Hepatocyte (in vitro differentiated cells): ENCODE results near the gene ANGPTL8. TPM values are rescaled to one million over a fixed set of nuclear protein-coding genes. Genes with fewer than 3 reads are reported as not detected.

Source experiments
- DNase-seq: peaks from one replicate; pipeline ENCODE4 v3.0.0-alpha.2; 2016; ENCODE audit warnings: low spot score
- H2AFZ ChIP-seq: fragments of 200-600 bp; sonication (generic); 2 replicates; pipeline ENCODE4 v1.6.0; 2016; ENCODE audit warnings: antibody characterized with exemption, mild to moderate bottlenecking
- H3K27ac ChIP-seq: fragments of 200-600 bp; sonication (generic); 2 replicates; pipeline ENCODE4 v1.5.1; 2016; ENCODE audit warnings: mild to moderate bottlenecking
- H3K27me3 ChIP-seq: fragments of 200-600 bp; sonication (generic); 2 replicates; pipeline ENCODE4 v1.6.1; 2016
- H3K36me3 ChIP-seq: fragments of 200-600 bp; sonication (generic); replicated peaks from 2 replicates; pipeline ENCODE4 v1.5.1; 2016; ENCODE audit warnings: low read depth; ENCODE audit not compliant: insufficient read depth
- H3K4me1 ChIP-seq: fragments of 200-600 bp; sonication (generic); 2 replicates; pipeline ENCODE4 v1.5.1; 2016; ENCODE audit warnings: mild to moderate bottlenecking, moderate library complexity; ENCODE audit not compliant: insufficient read depth
- H3K4me2 ChIP-seq: fragments of 200-600 bp; sonication (generic); 2 replicates; pipeline ENCODE4 v1.6.0; 2016
- H3K4me3 ChIP-seq: fragments of 200-600 bp; sonication (generic); 2 replicates; pipeline ENCODE4 v1.5.1; 2016; ENCODE audit warnings: mild to moderate bottlenecking
- H3K79me2 ChIP-seq: fragments of 200-600 bp; sonication (generic); 2 replicates; pipeline ENCODE4 v1.6.0; 2017; ENCODE audit warnings: mild to moderate bottlenecking
- H3K9me2 ChIP-seq: fragments of 200-600 bp; sonication (generic); replicated peaks from 2 replicates; pipeline ENCODE4 v1.6.0; 2017; ENCODE audit warnings: mild to moderate bottlenecking; ENCODE audit not compliant: insufficient read depth
- H3K9me3 ChIP-seq: fragments of 200-600 bp; sonication (generic); 2 replicates; pipeline ENCODE4 v1.5.1; 2016; ENCODE audit warnings: low read depth, mild to moderate bottlenecking
- H4K20me1 ChIP-seq: fragments of 200-600 bp; sonication (generic); 2 replicates; pipeline ENCODE4 v1.6.0; 2016; ENCODE audit warnings: mild to moderate bottlenecking; ENCODE audit not compliant: insufficient read depth, poor library complexity, severe bottlenecking
- EZH2 ChIP-seq: fragments of 200-600 bp; sonication (generic); IDR thresholded peaks from 2 replicates; pipeline ENCODE4 v1.6.1; 2016; ENCODE audit warnings: antibody characterized with exemption, mild to moderate bottlenecking, borderline replicate concordance
- EZH2phosphoT487 ChIP-seq: fragments of 200-600 bp; sonication (generic); IDR thresholded peaks from one replicate; pipeline ENCODE4 v1.6.1; 2018; ENCODE audit warnings: antibody characterized with exemption, mild to moderate bottlenecking, low read depth, moderate library complexity; ENCODE audit not compliant: unreplicated experiment, severe bottlenecking
- WGBS: methylation state at CpG from one replicate; pipeline ENCODE4 v1.1.6; 2016; ENCODE audit warnings: low lambda C conversion rate; ENCODE audit errors: missing lambda C conversion rate; 5-methylcytosine and 5-hydroxymethylcytosine counted together
- polyA plus RNA-seq: library from polyadenylated mRNA; unstranded; fragments of >200 nt; fragmentation: Nextera tagmentation; extraction: Ambion mirVana; gene quantifications from 2 replicates; pipeline ENCODE4 v1.2.1, GENCODE V29; 2016
- total RNA-seq: library from RNA; depleted of rRNA; stranded (reverse); fragments of >200 nt; gene quantifications from 2 replicates; pipeline ENCODE4 v1.2.3, GENCODE V29; 2014
- TF ChIP-seq, protein P1 (sequence below): fragments of 200-600 bp; sonication (generic); IDR thresholded peaks from 2 replicates; pipeline ENCODE4 v1.5.1; 2016; ENCODE audit warnings: antibody characterized with exemption, mild to moderate bottlenecking; ENCODE audit not compliant: poor library complexity

The ANGPTL8 gene
- total and polyA plus RNA-seq, 2 experiments from 2014 or later, result 20.8 to 24.9 TPM

GRCh38 chr19:11261971-11262839 is 22.8 kb downstream of the ANGPTL8 start, which contains the start of gene DOCK6:
Gene DOCK6 (minus strand): TSS chr19:11262524. CDS start chr19:11262440, 84 bp downstream.
- H3K4me2 ChIP-seq, result peak within 1 kb of the TSS; percentile 100
- no peaks in the 10 kb centered on the region for H3K9me3 ChIP-seq
- no peaks in the 10 kb centered on the region for H3K27me3 ChIP-seq
- H2AFZ ChIP-seq, result peak within 1 kb of the TSS; percentile 99
- H3K4me3 ChIP-seq, result peak within 1 kb of the TSS; percentile 100
- H3K27ac ChIP-seq, result peak within 1 kb of the TSS; percentile 92
- DNase-seq, result peak; percentile 76
- peaks cover 9% of the 10 kb centered on the region for H3K79me2 ChIP-seq
- no peaks in the 10 kb centered on the region for H3K9me2 ChIP-seq
- H3K36me3 ChIP-seq, result no peaks in the 10 kb centered on the region
- peaks cover 27% of the 10 kb centered on the region for H3K4me1 ChIP-seq
- WGBS, result 24% methylated on average over 5 of the region's 91 CpGs
- H4K20me1 ChIP-seq, result no peaks in the 10 kb centered on the region
- TF ChIP-seq, protein P1, sequence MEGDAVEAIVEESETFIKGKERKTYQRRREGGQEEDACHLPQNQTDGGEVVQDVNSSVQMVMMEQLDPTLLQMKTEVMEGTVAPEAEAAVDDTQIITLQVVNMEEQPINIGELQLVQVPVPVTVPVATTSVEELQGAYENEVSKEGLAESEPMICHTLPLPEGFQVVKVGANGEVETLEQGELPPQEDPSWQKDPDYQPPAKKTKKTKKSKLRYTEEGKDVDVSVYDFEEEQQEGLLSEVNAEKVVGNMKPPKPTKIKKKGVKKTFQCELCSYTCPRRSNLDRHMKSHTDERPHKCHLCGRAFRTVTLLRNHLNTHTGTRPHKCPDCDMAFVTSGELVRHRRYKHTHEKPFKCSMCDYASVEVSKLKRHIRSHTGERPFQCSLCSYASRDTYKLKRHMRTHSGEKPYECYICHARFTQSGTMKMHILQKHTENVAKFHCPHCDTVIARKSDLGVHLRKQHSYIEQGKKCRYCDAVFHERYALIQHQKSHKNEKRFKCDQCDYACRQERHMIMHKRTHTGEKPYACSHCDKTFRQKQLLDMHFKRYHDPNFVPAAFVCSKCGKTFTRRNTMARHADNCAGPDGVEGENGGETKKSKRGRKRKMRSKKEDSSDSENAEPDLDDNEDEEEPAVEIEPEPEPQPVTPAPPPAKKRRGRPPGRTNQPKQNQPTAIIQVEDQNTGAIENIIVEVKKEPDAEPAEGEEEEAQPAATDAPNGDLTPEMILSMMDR, result peak; percentile 64
- TF ChIP-seq EZH2, result no peak

GRCh38 chr19:11263726-11264125 is 24.3 kb downstream of the ANGPTL8 start:
- no peak for TF ChIP-seq EZH2phosphoT487
- TF ChIP-seq, protein P1, result no peak
- TF ChIP-seq EZH2, result no peak
- no peak overlapping the region for H3K27ac ChIP-seq
- no peaks in the 10 kb centered on the region for H3K36me3 ChIP-seq
- no peak overlapping the region for H2AFZ ChIP-seq
- H3K4me3 ChIP-seq, result no peak overlapping the region
- H3K9me2 ChIP-seq, result no peaks in the 10 kb centered on the region
- H4K20me1 ChIP-seq, result no peaks in the 10 kb centered on the region
- 98% methylated on average over 6 of the region's 6 CpGs for WGBS
- H3K27me3 ChIP-seq, result no peaks in the 10 kb centered on the region
- peaks cover 27% of the 10 kb centered on the region for H3K4me1 ChIP-seq
- H3K9me3 ChIP-seq, result no peaks in the 10 kb centered on the region
- peaks cover 9% of the 10 kb centered on the region for H3K79me2 ChIP-seq
- no peak overlapping the region for H3K4me2 ChIP-seq
- no peak for DNase-seq

- Histone ChIP-seq H3K4me1 (peaks cover 27% of the 10 kb centered on the region), H3K27ac (peak overlapping the region; percentile 99), H3K36me3 (no peaks in the 10 kb centered on the region), H4K20me1 (no peaks in the 10 kb centered on the region), H3K4me3 (no peak overlapping the region), H3K79me2 (peaks cover 9% of the 10 kb centered on the region), H3K27me3 (no peaks in the 10 kb centered on the region), H3K4me2 (no peak overlapping the region), H2AFZ (no peak overlapping the region), H3K9me2 (no peaks in the 10 kb centered on the region), H3K9me3 (no peaks in the 10 kb centered on the region)
- TF ChIP-seq EZH2phosphoT487, result no peak
- TF ChIP-seq, protein P1, result no peak
- no peak for TF ChIP-seq EZH2
- 82% methylated on average over 19 of the region's 19 CpGs for WGBS
- DNase-seq, result peak; percentile 77
Measured at GRCh38 chr19:11264452-11265176, 25.2 kb downstream of the ANGPTL8 start.
